Epithelial cell of esophagus (primary cell): ENCODE measurements around the gene TNFAIP2.
"Not testable (repeated sequence)": the region's sequence is repeated elsewhere in the genome, so short reads cannot be mapped to it uniquely, and the experiment has no call there.

ENCODE experiments used
- DNase-seq: peaks from one replicate; pipeline ENCODE4 v3.0.0; 2010; ENCODE audit warnings: low read depth
- H3K4me3 ChIP-seq: 2 replicates; pipeline ENCODE4 v1.5.1; 2011; ENCODE audit warnings: mild to moderate bottlenecking, low read length, control low read depth
- CTCF ChIP-seq: IDR thresholded peaks from 2 replicates; pipeline ENCODE4 v1.5.1; 2011; ENCODE audit warnings: low read depth, mild to moderate bottlenecking, low read length, control low read depth, inconsistent platforms; ENCODE audit not compliant: insufficient read depth; ENCODE audit errors: missing control alignments

The TNFAIP2 gene

GRCh38 chr14:103146141-103146709 is 23.0 kb downstream of the TNFAIP2 start:
- no peak for DNase-seq
- TF ChIP-seq CTCF, result no peak
- no peak overlapping the region for H3K4me3 ChIP-seq

- DNase-seq, result no peak
- no peak for TF ChIP-seq CTCF
- no peak overlapping the region for H3K4me3 ChIP-seq
Measured at GRCh38 chr14:103149351-103150237, 26.3 kb downstream of the TNFAIP2 start.

GRCh38 chr14:103151270-103151945 is 28.1 kb downstream of the TNFAIP2 start:
- TF ChIP-seq CTCF, result no peak
- no peak overlapping the region for H3K4me3 ChIP-seq
- DNase-seq, result no peak

DNA sequence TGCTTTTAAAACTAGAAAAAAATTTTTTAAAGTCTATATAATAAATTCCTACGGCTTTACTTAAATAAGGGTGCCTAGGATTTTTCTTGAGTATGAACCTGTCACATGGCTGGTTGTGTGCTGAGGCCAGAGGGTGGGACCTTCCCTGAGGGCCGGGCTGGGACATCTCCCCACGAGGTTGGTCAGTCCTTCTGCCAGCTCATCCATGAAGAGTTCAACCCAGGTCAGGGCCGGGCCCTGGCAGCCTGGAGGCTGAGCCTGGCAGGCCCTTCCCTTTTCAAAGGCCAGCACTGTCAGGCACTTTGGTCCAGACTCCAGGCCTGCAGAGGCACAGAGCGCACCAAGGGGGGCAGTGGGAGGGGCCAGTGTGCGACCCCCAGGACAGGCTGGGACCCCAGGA is 31.7 kb downstream of the TNFAIP2 start:
- no peak for DNase-seq
- H3K4me3 ChIP-seq, result no peak overlapping the region
- no peak for TF ChIP-seq CTCF

- DNase-seq, result not testable (repeated sequence)
Measured at GRCh38 chr14:103155416-103155815, 32.2 kb downstream of the TNFAIP2 start.

GRCh38 chr14:103155826-103156394 is 32.6 kb downstream of the TNFAIP2 start:
- no peak for DNase-seq
- no peak for TF ChIP-seq CTCF
- no peak overlapping the region for H3K4me3 ChIP-seq

More at GRCh38 chr14:103155416-103155815, 32.2 kb downstream of the TNFAIP2 start:
- H3K4me3 ChIP-seq, result not testable (repeated sequence)
